AG04449 (cell line): ENCODE measurements around the gene KCNAB1.

ENCODE experiments used
- CTCF ChIA-PET: fragments of 350-600 bp; formaldehyde crosslinking; extraction: SDS; loops from one replicate; lab custom pipeline; 2021; ENCODE audit warnings: antibody characterized with exemption; lab: Yijun Ruan, JAX
- POLR2A ChIA-PET: fragments of 400-600, 350-600 bp; formaldehyde crosslinking; extraction: SDS; loops from one replicate; lab custom pipeline; 2020; ENCODE audit warnings: antibody characterized with exemption, inconsistent platforms; lab: Yijun Ruan, JAX
- DNase-seq: peaks from one replicate; pipeline ENCODE4 v3.0.0-alpha.2; 2010; ENCODE audit warnings: low read depth, low spot score
- H3K4me3 ChIP-seq: 2 replicates; pipeline ENCODE4 v1.5.1; 2011; ENCODE audit warnings: low read depth, mild to moderate bottlenecking, control low read depth, low read length
- CTCF ChIP-seq: IDR thresholded peaks from one replicate; pipeline ENCODE4 v1.5.1; 2011; ENCODE audit warnings: mild to moderate bottlenecking, moderate library complexity, low read length, control low read depth, inconsistent platforms; ENCODE audit not compliant: insufficient read depth; ENCODE audit errors: missing control alignments

KCNAB1 gene

GRCh38 chr3:156330415-156330814 lies 210.0 kb downstream of the KCNAB1 start:
- DNase-seq, result no peak
- TF ChIP-seq CTCF, result no peak
- H3K4me3 ChIP-seq, result no peak overlapping the region
- ChIA-PET CTCF (interaction anchor here (2.2 kb wide), 1 partner anchor 12 kb away, joined by 8 read pairs; no protein-coding TSS in a partner anchor), POLR2A (no interaction called here)

GRCh38 chr3:156332304-156332703 lies 211.9 kb downstream of the KCNAB1 start:
- DNase-seq, result no peak
- TF ChIP-seq CTCF, result no peak
- no peak overlapping the region for H3K4me3 ChIP-seq
- ChIA-PET CTCF (no interaction called here), POLR2A (no interaction called here)

GRCh38 chr3:156334841-156335545 lies 214.6 kb downstream of the KCNAB1 start:
- H3K4me3 ChIP-seq, result no peak overlapping the region
- TF ChIP-seq CTCF, result no peak
- no peak for DNase-seq
- ChIA-PET POLR2A (no interaction called here), CTCF (no interaction called here)

GRCh38 chr3:156339491-156339890 lies 219.1 kb downstream of the KCNAB1 start:
- ChIA-PET POLR2A (no interaction called here), CTCF (interaction anchor here (1.0 kb wide), 1 partner anchor 39 kb away, joined by 3 read pairs; no protein-coding TSS in a partner anchor)
- H3K4me3 ChIP-seq, result no peak overlapping the region
- no peak for TF ChIP-seq CTCF
- no peak for DNase-seq

GRCh38 chr3:156341332-156341731 lies 221.0 kb downstream of the KCNAB1 start:
- DNase-seq, result no peak
- no peak overlapping the region for H3K4me3 ChIP-seq
- no peak for TF ChIP-seq CTCF
- CTCF ChIA-PET, result no interaction called here
- POLR2A ChIA-PET, result no interaction called here

GRCh38 chr3:156341831-156342416 lies 221.5 kb downstream of the KCNAB1 start:
- POLR2A ChIA-PET, result no interaction called here
- CTCF ChIA-PET, result interaction anchor here (1.4 kb wide), 1 partner anchor 14 kb away, joined by 5 read pairs; no protein-coding TSS in a partner anchor
- H3K4me3 ChIP-seq, result no peak overlapping the region
- DNase-seq, result no peak
- no peak for TF ChIP-seq CTCF
